Neural progenitor cell (in vitro differentiated cells): ENCODE data around the gene AVP. TPM values are rescaled to one million over a fixed set of nuclear protein-coding genes. Genes with fewer than 3 reads are reported as not detected.
"Not testable (repeated sequence)": the region's sequence is repeated elsewhere in the genome, so short reads cannot be mapped to it uniquely, and the experiment has no call there.

ENCODE experiments used
- DNase-seq: peaks from one replicate; pipeline ENCODE4 v3.0.0-alpha.2; 2016; ENCODE audit warnings: low spot score
- H2AFZ ChIP-seq: fragments of 200-600 bp; sonication (generic); replicated peaks from 2 replicates; pipeline ENCODE4 v1.6.1; 2016; ENCODE audit warnings: antibody characterized with exemption
- H3F3A ChIP-seq: fragments of 200-600 bp; sonication (generic); 2 replicates; pipeline ENCODE4 v1.6.1; 2016; ENCODE audit warnings: antibody characterized with exemption, low read depth
- H3K27ac ChIP-seq: fragments of 200-600 bp; sonication (generic); 2 replicates; pipeline ENCODE4 v1.5.1; 2016; ENCODE audit warnings: mild to moderate bottlenecking
- H3K27me3 ChIP-seq: fragments of 200-600 bp; sonication (generic); 2 replicates; pipeline ENCODE4 v1.6.1; 2016; ENCODE audit warnings: mild to moderate bottlenecking, moderate library complexity
- H3K36me3 ChIP-seq: fragments of 200-600 bp; sonication (generic); 2 replicates; pipeline ENCODE4 v1.5.1; 2016
- H3K4me1 ChIP-seq: fragments of 200-600 bp; sonication (generic); 2 replicates; pipeline ENCODE4 v1.6.1; 2016; ENCODE audit warnings: mixed run types
- H3K4me2 ChIP-seq: fragments of 200-600 bp; sonication (generic); 2 replicates; pipeline ENCODE4 v1.6.1; 2016
- H3K4me3 ChIP-seq: fragments of 200-600 bp; sonication (generic); 2 replicates; pipeline ENCODE4 v1.5.1; 2016
- H3K79me2 ChIP-seq: fragments of 200-600 bp; sonication (generic); 2 replicates; pipeline ENCODE4 v1.6.1; 2016; ENCODE audit warnings: low read depth
- H3K9ac ChIP-seq: fragments of 200-600 bp; sonication (generic); 2 replicates; pipeline ENCODE4 v1.6.1; 2016
- H3K9me3 ChIP-seq: fragments of 200-600 bp; sonication (generic); 2 replicates; pipeline ENCODE4 v1.5.1; 2016; ENCODE audit warnings: low read depth
- H4K20me1 ChIP-seq: fragments of 200-600 bp; sonication (generic); 2 replicates; pipeline ENCODE4 v1.6.1; 2016; ENCODE audit warnings: low read depth
- H3K27ac Mint-ChIP-seq: 3 replicates; pipeline ENCODE4 v1.8.0; 2021; ENCODE audit warnings: mixed read lengths
- H3K27me3 Mint-ChIP-seq: 2 replicates; pipeline ENCODE4 v1.8.0; 2022; ENCODE audit warnings: low read depth, mild to moderate bottlenecking, inconsistent platforms, moderate library complexity, mixed read lengths; ENCODE audit not compliant: insufficient read depth
- H3K36me3 Mint-ChIP-seq: 3 replicates; pipeline ENCODE4 v1.8.0; 2021; ENCODE audit warnings: mixed read lengths
- H3K4me1 Mint-ChIP-seq: 3 replicates; pipeline ENCODE4 v1.8.0; 2021; ENCODE audit warnings: mixed read lengths
- H3K4me3 Mint-ChIP-seq: 3 replicates; pipeline ENCODE4 v1.8.0; 2021; ENCODE audit warnings: mild to moderate bottlenecking, moderate library complexity, mixed read lengths
- H3K9me3 Mint-ChIP-seq: 3 replicates; pipeline ENCODE4 v1.8.0; 2020; ENCODE audit warnings: mixed read lengths
- EZH2 ChIP-seq: fragments of 200-600 bp; sonication (generic); IDR thresholded peaks from 2 replicates; pipeline ENCODE4 v1.6.1; 2017; ENCODE audit warnings: antibody characterized with exemption, mild to moderate bottlenecking, moderate library complexity
- EZH2phosphoT487 ChIP-seq: fragments of 200-600 bp; sonication (generic); IDR thresholded peaks from 2 replicates; pipeline ENCODE4 v1.6.1; 2017; ENCODE audit warnings: antibody characterized with exemption
- total RNA-seq: library from RNA; depleted of rRNA; stranded (reverse); fragments of >200 nt; gene quantifications from 2 replicates; pipeline ENCODE4 v1.2.3, GENCODE V29; 2015; ENCODE audit warnings: low replicate concordance
- TF ChIP-seq, protein P1 (sequence below): fragments of 200-600 bp; sonication (generic); IDR thresholded peaks from 2 replicates; pipeline ENCODE4 v1.5.1; 2017; ENCODE audit warnings: antibody characterized with exemption, mild to moderate bottlenecking

Gene AVP
- total RNA-seq, 1 donor from 2014 or later = not detected

DNA sequence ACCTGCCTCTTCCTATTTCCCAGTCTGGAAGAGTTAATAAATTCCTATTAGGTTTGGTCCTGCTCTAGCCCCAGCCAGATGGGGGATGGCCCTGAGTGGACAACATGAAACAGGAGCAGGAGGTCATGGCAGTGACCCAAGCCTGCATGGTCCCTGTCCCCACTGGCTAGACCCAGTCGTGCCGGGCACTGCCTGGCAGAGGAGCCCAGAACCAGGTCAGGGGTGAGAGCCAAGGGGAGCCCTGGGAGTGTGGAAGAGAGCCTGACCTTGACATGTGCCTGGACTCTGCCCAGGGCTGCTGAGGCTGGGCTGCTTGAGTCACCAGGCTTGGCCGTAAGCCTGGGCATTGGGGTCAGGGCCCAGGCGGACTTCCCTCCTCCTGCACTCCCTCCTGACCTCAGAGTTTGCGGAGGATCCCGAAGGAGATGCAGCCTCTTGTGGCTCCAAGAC, 3.6 kb downstream of the AVP start:
- Histone ChIP-seq H3K4me1 (no peaks in the 10 kb centered on the region), H3K27ac (no peak overlapping the region), H2AFZ (no peak overlapping the region), H3K4me3 (no peak overlapping the region), H3K9me3 (no peaks in the 10 kb centered on the region), H3F3A (no peaks in the 10 kb centered on the region), H3K36me3 (no peaks in the 10 kb centered on the region), H3K79me2 (no peaks in the 10 kb centered on the region), H3K9ac (no peak overlapping the region), H3K27me3 (peaks cover 73% of the 10 kb centered on the region), H4K20me1 (no peaks in the 10 kb centered on the region), H3K4me2 (no peak overlapping the region)
- TF ChIP-seq EZH2 = no peak
- TF ChIP-seq, protein P1, sequence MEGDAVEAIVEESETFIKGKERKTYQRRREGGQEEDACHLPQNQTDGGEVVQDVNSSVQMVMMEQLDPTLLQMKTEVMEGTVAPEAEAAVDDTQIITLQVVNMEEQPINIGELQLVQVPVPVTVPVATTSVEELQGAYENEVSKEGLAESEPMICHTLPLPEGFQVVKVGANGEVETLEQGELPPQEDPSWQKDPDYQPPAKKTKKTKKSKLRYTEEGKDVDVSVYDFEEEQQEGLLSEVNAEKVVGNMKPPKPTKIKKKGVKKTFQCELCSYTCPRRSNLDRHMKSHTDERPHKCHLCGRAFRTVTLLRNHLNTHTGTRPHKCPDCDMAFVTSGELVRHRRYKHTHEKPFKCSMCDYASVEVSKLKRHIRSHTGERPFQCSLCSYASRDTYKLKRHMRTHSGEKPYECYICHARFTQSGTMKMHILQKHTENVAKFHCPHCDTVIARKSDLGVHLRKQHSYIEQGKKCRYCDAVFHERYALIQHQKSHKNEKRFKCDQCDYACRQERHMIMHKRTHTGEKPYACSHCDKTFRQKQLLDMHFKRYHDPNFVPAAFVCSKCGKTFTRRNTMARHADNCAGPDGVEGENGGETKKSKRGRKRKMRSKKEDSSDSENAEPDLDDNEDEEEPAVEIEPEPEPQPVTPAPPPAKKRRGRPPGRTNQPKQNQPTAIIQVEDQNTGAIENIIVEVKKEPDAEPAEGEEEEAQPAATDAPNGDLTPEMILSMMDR = no peak
- TF ChIP-seq EZH2phosphoT487 = no peak
- no peak for DNase-seq
- H3K27ac Mint-ChIP-seq = no peak overlapping the region
- peaks cover 31% of the 10 kb centered on the region for H3K27me3 Mint-ChIP-seq
- H3K4me1 Mint-ChIP-seq = no peaks in the 10 kb centered on the region
- H3K4me3 Mint-ChIP-seq = no peak overlapping the region
- H3K9me3 Mint-ChIP-seq = peaks cover 2% of the 10 kb centered on the region
- no peaks in the 10 kb centered on the region for H3K36me3 Mint-ChIP-seq

DNA sequence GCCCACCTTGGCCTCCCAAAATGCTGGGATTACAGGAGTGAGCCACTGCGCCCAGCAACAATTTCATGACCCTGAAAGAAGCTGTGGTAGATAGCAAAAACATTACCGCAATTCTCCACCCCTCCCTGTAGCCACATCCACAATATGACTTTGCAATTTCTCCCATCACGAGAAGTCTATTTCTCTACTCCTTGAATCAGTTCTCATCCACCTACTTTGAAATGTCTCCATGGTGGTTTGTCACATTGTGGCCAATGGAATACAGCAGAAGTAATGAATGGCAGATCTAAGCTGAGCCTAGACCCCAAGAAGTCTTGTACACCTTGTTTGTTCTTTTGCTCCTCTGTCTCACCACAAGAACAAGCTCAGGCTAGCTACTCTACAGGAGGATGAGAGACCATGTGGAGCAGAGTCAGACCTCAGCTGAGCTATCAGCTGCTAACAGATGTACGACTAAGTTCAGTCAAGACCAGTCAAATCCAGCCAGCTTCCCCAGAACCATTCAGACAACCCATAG, 6.8 kb downstream of the AVP start:
- no peaks in the 10 kb centered on the region for H3F3A ChIP-seq
- TF ChIP-seq EZH2 (no peak), EZH2phosphoT487 (no peak)
- TF ChIP-seq, protein P1 = no peak
- no peak overlapping the region for H3K9ac ChIP-seq
- H4K20me1 ChIP-seq = no peaks in the 10 kb centered on the region
- Mint-ChIP-seq H3K36me3 (no peaks in the 10 kb centered on the region), H3K9me3 (peaks cover 2% of the 10 kb centered on the region), H3K4me3 (no peak overlapping the region), H3K27ac (no peak overlapping the region), H3K27me3 (peaks cover 27% of the 10 kb centered on the region), H3K4me1 (peaks cover 5% of the 10 kb centered on the region)
- H3K27ac ChIP-seq = no peak overlapping the region
- H3K79me2 ChIP-seq = no peaks in the 10 kb centered on the region
- no peak overlapping the region for H3K4me3 ChIP-seq
- no peaks in the 10 kb centered on the region for H3K4me1 ChIP-seq
- no peak overlapping the region for H3K4me2 ChIP-seq
- H3K36me3 ChIP-seq = no peaks in the 10 kb centered on the region
- DNase-seq = no peak
- H3K9me3 ChIP-seq = no peaks in the 10 kb centered on the region
- peaks cover 71% of the 10 kb centered on the region for H3K27me3 ChIP-seq
- no peak overlapping the region for H2AFZ ChIP-seq

- H3K4me1 ChIP-seq, H4K20me1 ChIP-seq, H3K9ac ChIP-seq, H3K9me3 ChIP-seq, H3K4me3 ChIP-seq, H3K4me3 Mint-ChIP-seq, H3K79me2 ChIP-seq, H3K4me2 ChIP-seq, H3K27ac Mint-ChIP-seq, DNase-seq, H3K27ac ChIP-seq, H3F3A ChIP-seq, H3K9me3 Mint-ChIP-seq, H3K36me3 ChIP-seq, H2AFZ ChIP-seq, H3K4me1 Mint-ChIP-seq, H3K36me3 Mint-ChIP-seq: not testable (repeated sequence)
- peaks cover 17% of the 10 kb centered on the region for H3K27me3 Mint-ChIP-seq
- H3K27me3 ChIP-seq = peaks cover 71% of the 10 kb centered on the region
Measured at GRCh38 chr20:3075315-3075714, 9.2 kb downstream of the AVP start.

- TF ChIP-seq EZH2 (no peak), EZH2phosphoT487 (no peak)
- TF ChIP-seq, protein P1 = no peak
- Histone ChIP-seq H3K4me3 (no peak overlapping the region), H3K9ac (no peak overlapping the region), H3K4me1 (no peaks in the 10 kb centered on the region), H4K20me1 (no peaks in the 10 kb centered on the region), H2AFZ (no peak overlapping the region), H3K27ac (no peak overlapping the region), H3K36me3 (no peaks in the 10 kb centered on the region), H3F3A (no peaks in the 10 kb centered on the region), H3K9me3 (no peaks in the 10 kb centered on the region), H3K4me2 (no peak overlapping the region), H3K27me3 (peaks cover 67% of the 10 kb centered on the region), H3K79me2 (no peaks in the 10 kb centered on the region)
- Mint-ChIP-seq H3K27me3 (peaks cover 13% of the 10 kb centered on the region), H3K4me1 (peaks cover 9% of the 10 kb centered on the region), H3K9me3 (peaks cover 2% of the 10 kb centered on the region), H3K27ac (no peak overlapping the region), H3K4me3 (no peak overlapping the region), H3K36me3 (no peaks in the 10 kb centered on the region)
- no peak for DNase-seq
Measured at GRCh38 chr20:3074812-3075211, 9.7 kb downstream of the AVP start.

GRCh38 chr20:3073251-3073643, 11.3 kb downstream of the AVP start:
- H3F3A ChIP-seq, H3K4me1 Mint-ChIP-seq, H3K79me2 ChIP-seq, H2AFZ ChIP-seq, DNase-seq, H3K27ac Mint-ChIP-seq, H3K4me3 Mint-ChIP-seq, H3K4me2 ChIP-seq, H3K9me3 Mint-ChIP-seq, H3K9ac ChIP-seq, H3K9me3 ChIP-seq, H4K20me1 ChIP-seq, H3K4me3 ChIP-seq, H3K36me3 Mint-ChIP-seq, H3K4me1 ChIP-seq, H3K36me3 ChIP-seq, H3K27ac ChIP-seq: not testable (repeated sequence)
- H3K27me3 ChIP-seq = peaks cover 56% of the 10 kb centered on the region
- H3K27me3 Mint-ChIP-seq = peaks cover 16% of the 10 kb centered on the region
